ENCODE results near the gene CACNA1S. TPM values are rescaled to one million over a fixed set of nuclear protein-coding genes. Genes with fewer than 3 reads are reported as not detected.

Gene CACNA1S
- total RNA-seq, 1 experiment from 2014 or later = 0.02 TPM

- TF ChIP-seq MYBL2 (CRISPR knock-in tag; IDR thresholded peaks at IDR 0.05) = no peak
- no peak for TF ChIP-seq ZSCAN18 (CRISPR knock-in tag; IDR thresholded peaks at IDR 0.05)
- TF ChIP-seq NFE2L1 (CRISPR knock-in tag; IDR thresholded peaks at IDR 0.05) = no peak
- TF ChIP-seq GRHL2 (CRISPR knock-in tag; IDR thresholded peaks at IDR 0.05; ENCODE audit: insufficient replicate concordance, severe bottlenecking) = no peak
- no peak for TF ChIP-seq TCF7 (CRISPR knock-in tag; IDR thresholded peaks at IDR 0.05; ENCODE audit: low read depth)
- TF ChIP-seq ZNF532 (CRISPR knock-in tag; IDR thresholded peaks at IDR 0.05; ENCODE audit: borderline replicate concordance) = no peak
- TF ChIP-seq ZNF396 (CRISPR knock-in tag; IDR thresholded peaks at IDR 0.05; ENCODE audit: borderline replicate concordance) = no peak
- TF ChIP-seq, protein P1, sequence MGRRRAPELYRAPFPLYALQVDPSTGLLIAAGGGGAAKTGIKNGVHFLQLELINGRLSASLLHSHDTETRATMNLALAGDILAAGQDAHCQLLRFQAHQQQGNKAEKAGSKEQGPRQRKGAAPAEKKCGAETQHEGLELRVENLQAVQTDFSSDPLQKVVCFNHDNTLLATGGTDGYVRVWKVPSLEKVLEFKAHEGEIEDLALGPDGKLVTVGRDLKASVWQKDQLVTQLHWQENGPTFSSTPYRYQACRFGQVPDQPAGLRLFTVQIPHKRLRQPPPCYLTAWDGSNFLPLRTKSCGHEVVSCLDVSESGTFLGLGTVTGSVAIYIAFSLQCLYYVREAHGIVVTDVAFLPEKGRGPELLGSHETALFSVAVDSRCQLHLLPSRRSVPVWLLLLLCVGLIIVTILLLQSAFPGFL (CRISPR knock-in tag; IDR thresholded peaks at IDR 0.05; ENCODE audit: borderline replicate concordance) = no peak
- TF ChIP-seq KAT7 (CRISPR knock-in tag; IDR thresholded peaks at IDR 0.05; ENCODE audit: borderline replicate concordance) = no peak
- no peak for TF ChIP-seq JUN (CRISPR knock-in tag; IDR thresholded peaks at IDR 0.05)
- TF ChIP-seq SMAD3 (CRISPR knock-in tag; IDR thresholded peaks at IDR 0.05; ENCODE audit: borderline replicate concordance) = no peak
- TF ChIP-seq ZNF416 (CRISPR knock-in tag; IDR thresholded peaks at IDR 0.05) = no peak
- TF ChIP-seq ZNF232 (CRISPR knock-in tag; IDR thresholded peaks at IDR 0.05) = no peak
- no peak for TF ChIP-seq FOXP4 (CRISPR knock-in tag; IDR thresholded peaks at IDR 0.05)
- Mint-ChIP-seq H3K27me3 (ENCODE audit: low read depth) (no peaks in the 10 kb centered on the region), H3K27ac (no peak overlapping the region), H3K36me3 (peaks cover 70% of the 10 kb centered on the region), H3K4me1 (no peaks in the 10 kb centered on the region), H3K4me3 (no peak overlapping the region), H3K9me3 (no peaks in the 10 kb centered on the region)
- CTCF ChIA-PET = interaction anchor here (1.0 to 1.1 kb wide), 2 partner anchors 11 to 72 kb away, joined by 4 read pairs; partner anchors contain the start of gene TMEM9
- POLR2A ChIA-PET = no interaction called here
- ATAC-seq (no peak), DNase-seq (ENCODE audit: low spot score) (no peak)
These were observed 30.9 kb upstream of the CACNA1S start for GRCh38 chr1:201142849-201143725.

All from WTC11 (cell line).